Psoas muscle (tissue), 8 donors: ENCODE results near the gene CFAP70. TPM values are rescaled to one million over a fixed set of nuclear protein-coding genes. Genes with fewer than 3 reads are reported as not detected.

Source experiments
- ATAC-seq, 4 donors: fragments of 200-7000 bp; cut with Tn5 transposase; one replicate each; pipeline ENCODE4 v1.9.1; 2020; ENCODE audit warnings: moderate library complexity in 3 of 4, mild to moderate bottlenecking in 2 of 4
- DNase-seq, 2 donors: peaks; one replicate each; pipeline ENCODE4 v3.0.0-alpha.2; 2020
- H3K27ac ChIP-seq: fragments of 200-600 bp; one replicate; pipeline ENCODE4 v1.8.0; 2022
- H3K27me3 ChIP-seq, 3 donors: fragments of 200-600 bp in 1 of 3; one replicate each; pipeline versions ENCODE4 v1.6.1 to v1.8.0; 2013 to 2022; ENCODE audit warnings: low read length in 2 of 3, mild to moderate bottlenecking in 2 of 3, moderate library complexity in 1 of 3; ENCODE audit not compliant: insufficient read depth in 3 of 3
- H3K36me3 ChIP-seq, 2 donors: fragments of 200-600 bp in 1 of 2; one replicate each; pipeline versions ENCODE4 v1.6.1 to v1.8.0; 2013 to 2022; ENCODE audit warnings: low read depth in 1 of 2, mild to moderate bottlenecking in 1 of 2, moderate library complexity in 1 of 2; ENCODE audit not compliant: insufficient read depth in 1 of 2
- H3K4me1 ChIP-seq: fragments of 200-600 bp; one replicate; pipeline ENCODE4 v1.8.0; 2022
- H3K4me3 ChIP-seq: fragments of 200-600 bp; one replicate; pipeline ENCODE4 v1.8.0; 2022; ENCODE audit warnings: mild to moderate bottlenecking
- H3K9me3 ChIP-seq: fragments of 200-600 bp; one replicate; pipeline ENCODE4 v1.8.0; 2022
- WGBS, 3 donors: extraction: QIAGEN DNeasy Blood & Tissue Kit; methylation state at CpG; one replicate each; pipeline versions ENCODE4 v1.1.6 to v1.1.7; 2013; 5-methylcytosine and 5-hydroxymethylcytosine counted together
- intact Hi-C, 2 donors: fragments of 100-400 bp; cut with DNase I; formaldehyde crosslinking; loops; one replicate each; pipeline versions ENCODE4 v1.11.0 to v1.14.2; 2022
- polyA plus RNA-seq, 3 donors: library from polyadenylated mRNA; stranded (reverse); fragments of 200-250 nt; gene quantifications; one replicate each; pipeline ENCODE4 v1.2.3, GENCODE V29; 2013
- total RNA-seq, 4 donors: library from RNA; stranded (reverse); fragmentation: NEBNext Ultra II Directional in 2 of 4; extraction: Animal tissue kit (Norgen Biotek cat#: 25700) in 2 of 4; gene quantifications; one replicate each; pipeline versions ENCODE4 v1.2.1 to v1.2.4, GENCODE V29; 2021 to 2023
- TF ChIP-seq, protein P1 (sequence below): fragments of 200-600 bp; IDR thresholded peaks from one replicate; pipeline ENCODE4 v1.8.0; 2022; ENCODE audit warnings: antibody characterized with exemption
- donor health status: healthy with polysubstance abuse.
- donor health status: DM: no; HTN: no; CAD: no; lungs with moderate emphysema.
- donor health status: Bipolar disorder and iron deficiency.
- donor health status: healthy.
- donor health status: DM: yes; HTN: yes; CAD: no.
- donor health status: DM: no; HTN: no; CAD: no.
- donor health status: DM: no; HTN: no; CAD: no.
- donor health status: DM: yes; HTN: yes; CAD: no.

Gene CFAP70
- total and polyA plus RNA-seq, 7 donors: 0.08 to 0.86 (median 0.47) TPM

GRCh38 chr10:73289958-73290357 lies 68.7 kb downstream of the CFAP70 start:
- intact Hi-C loops: no loop called here
- no peaks in the 10 kb centered on the region for H3K27me3 ChIP-seq
- 97 to 100% (median 97%) methylated on average over 1 of the region's 1 CpG for WGBS, 3 donors
- DNase-seq (no peak), ATAC-seq (no peak)
- H3K36me3 ChIP-seq: peaks cover 0 to 13% of the 10 kb centered on the region in 2 donors
- TF ChIP-seq, protein P1, sequence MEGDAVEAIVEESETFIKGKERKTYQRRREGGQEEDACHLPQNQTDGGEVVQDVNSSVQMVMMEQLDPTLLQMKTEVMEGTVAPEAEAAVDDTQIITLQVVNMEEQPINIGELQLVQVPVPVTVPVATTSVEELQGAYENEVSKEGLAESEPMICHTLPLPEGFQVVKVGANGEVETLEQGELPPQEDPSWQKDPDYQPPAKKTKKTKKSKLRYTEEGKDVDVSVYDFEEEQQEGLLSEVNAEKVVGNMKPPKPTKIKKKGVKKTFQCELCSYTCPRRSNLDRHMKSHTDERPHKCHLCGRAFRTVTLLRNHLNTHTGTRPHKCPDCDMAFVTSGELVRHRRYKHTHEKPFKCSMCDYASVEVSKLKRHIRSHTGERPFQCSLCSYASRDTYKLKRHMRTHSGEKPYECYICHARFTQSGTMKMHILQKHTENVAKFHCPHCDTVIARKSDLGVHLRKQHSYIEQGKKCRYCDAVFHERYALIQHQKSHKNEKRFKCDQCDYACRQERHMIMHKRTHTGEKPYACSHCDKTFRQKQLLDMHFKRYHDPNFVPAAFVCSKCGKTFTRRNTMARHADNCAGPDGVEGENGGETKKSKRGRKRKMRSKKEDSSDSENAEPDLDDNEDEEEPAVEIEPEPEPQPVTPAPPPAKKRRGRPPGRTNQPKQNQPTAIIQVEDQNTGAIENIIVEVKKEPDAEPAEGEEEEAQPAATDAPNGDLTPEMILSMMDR: no peak
- H3K4me1 ChIP-seq: no peaks in the 10 kb centered on the region
- H3K4me3 ChIP-seq: no peak overlapping the region
- H3K27ac ChIP-seq: no peak overlapping the region
- no peaks in the 10 kb centered on the region for H3K9me3 ChIP-seq

DNA sequence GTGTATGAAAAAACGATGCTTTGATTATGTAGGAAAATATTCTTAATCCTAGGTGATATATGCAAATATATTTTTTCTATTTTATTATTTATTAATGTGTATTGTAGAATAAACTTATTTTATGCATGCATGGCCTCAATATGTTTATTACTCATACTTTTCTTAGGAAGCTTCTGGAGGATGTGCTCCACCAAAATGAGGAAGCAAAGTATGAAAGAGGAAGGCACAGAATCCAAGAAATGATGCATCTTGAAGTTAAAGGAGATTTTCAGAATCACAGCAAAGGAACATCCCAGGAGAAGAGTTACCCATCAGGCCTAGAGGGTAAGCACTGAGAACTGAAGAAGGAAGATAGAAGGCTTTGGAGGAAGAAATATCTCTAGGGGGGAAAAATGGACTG lies 71.2 kb downstream of the CFAP70 start:
- TF ChIP-seq, protein P1: no peak
- ATAC-seq (no peak), DNase-seq (no peak)
- intact Hi-C loops: no loop called here
- Histone ChIP-seq H3K4me3 (no peak overlapping the region), H3K27me3 (no peaks in the 10 kb centered on the region), H3K9me3 (no peaks in the 10 kb centered on the region), H3K4me1 (no peaks in the 10 kb centered on the region), H3K27ac (no peak overlapping the region), H3K36me3 (peaks cover 0 to 13% of the 10 kb centered on the region in 2 donors)
- WGBS, 3 donors: 87 to 94% (median 91%) methylated on average over 1 of the region's 1 CpG

GRCh38 chr10:73281097-73281496 lies 77.6 kb downstream of the CFAP70 start:
- no peak overlapping the region for H3K27ac ChIP-seq
- H3K9me3 ChIP-seq: no peaks in the 10 kb centered on the region
- H3K4me1 ChIP-seq: no peaks in the 10 kb centered on the region
- DNase-seq: no peak
- TF ChIP-seq, protein P1: no peak
- no peak overlapping the region for H3K4me3 ChIP-seq
- no peaks in the 10 kb centered on the region for H3K36me3 ChIP-seq
- intact Hi-C loops: no loop called here
- ATAC-seq: no peak
- WGBS, 3 donors: 84 to 86% (median 85%) methylated on average over 3 of the region's 3 CpGs
- no peaks in the 10 kb centered on the region for H3K27me3 ChIP-seq

GRCh38 chr10:73264423-73264822 lies 94.2 kb downstream of the CFAP70 start:
- intact Hi-C loops: no loop called here
- no peak overlapping the region for H3K27ac ChIP-seq
- no peaks in the 10 kb centered on the region for H3K9me3 ChIP-seq
- TF ChIP-seq, protein P1: no peak
- H3K36me3 ChIP-seq: no peaks in the 10 kb centered on the region
- WGBS, 3 donors: 89 to 96% (median 95%) methylated on average over 2 of the region's 2 CpGs
- H3K27me3 ChIP-seq: no peaks in the 10 kb centered on the region
- H3K4me3 ChIP-seq: no peak overlapping the region
- ATAC-seq: no peak
- DNase-seq: no peak
- H3K4me1 ChIP-seq: no peaks in the 10 kb centered on the region

GRCh38 chr10:73263693-73264347 lies 94.8 kb downstream of the CFAP70 start:
- no peaks in the 10 kb centered on the region for H3K27me3 ChIP-seq
- H3K36me3 ChIP-seq: no peaks in the 10 kb centered on the region
- no peaks in the 10 kb centered on the region for H3K9me3 ChIP-seq
- H3K27ac ChIP-seq: no peak overlapping the region
- intact Hi-C loops: no loop called here
- WGBS, 3 donors: 58 to 63% (median 60%) methylated on average over 1 of the region's 1 CpG
- no peak overlapping the region for H3K4me3 ChIP-seq
- TF ChIP-seq, protein P1: peak; percentile 37
- DNase-seq (no peak), ATAC-seq (no peak)
- H3K4me1 ChIP-seq: no peaks in the 10 kb centered on the region
